K562 (cell line): ENCODE data around the gene VSIG10L. TPM values are rescaled to one million over a fixed set of nuclear protein-coding genes. Genes with fewer than 3 reads are reported as not detected.

Source experiments
- ATAC-seq: fragments of 200-7000 bp; cut with Tn5 transposase; 3 replicates; pipeline ENCODE4 v1.9.1; 2020; ENCODE audit warnings: moderate library complexity
- Bru-seq: library from RNA; stranded (reverse); fragments of 400-500 nt; gene quantifications from one replicate; lab custom pipeline; 2021; lab: Mats Ljungman, UMichigan
- BruChase-seq, 2 experiments: library from RNA; stranded (reverse); fragments of 400-500 nt; gene quantifications; one replicate each; lab custom pipeline; 2021; lab: Mats Ljungman, UMichigan
- BruUV-seq: library from RNA; stranded (reverse); fragments of 400-500 nt; replicated peaks from 2 replicates; lab custom pipeline; 2021; lab: Mats Ljungman, UMichigan
- CTCF ChIA-PET: fragments of 300-600 bp; formaldehyde crosslinking; extraction: SDS; loops from one replicate; lab custom pipeline; 2021; ENCODE audit warnings: low intra/inter-chr PET ratio; lab: Yijun Ruan, JAX
- POLR2A ChIA-PET: fragments of 300-600, 350-650 bp; sonication (Branson Sonifier 250); formaldehyde crosslinking; extraction: SDS; loops from one replicate; lab custom pipeline; 2021; ENCODE audit warnings: antibody characterized with exemption, inconsistent platforms; lab: Yijun Ruan, JAX
- DNase-seq, 4 experiments: peaks; one replicate each; pipeline versions ENCODE4 v3.0.0 to v3.0.0-alpha.2; 2011 to 2018; ENCODE audit warnings: low spot score in 3 of 4, mixed read lengths in 3 of 4; ENCODE audit errors: extremely low read depth in 1 of 4
- FAIRE-seq: peaks from 2 replicates; lab custom pipeline; 2011; peaks lifted over from hg19 to GRCh38; lab: Jason Lieb, UNC
- H2AFZ ChIP-seq: 2 replicates; pipeline ENCODE4 v1.6.0; 2011; ENCODE audit warnings: low read depth, low read length, control low read depth, inconsistent platforms
- H3K27ac ChIP-seq: fragments of 200-600 bp; 3 replicates; pipeline ENCODE4 v1.8.0; 2011; ENCODE audit warnings: low read depth, mild to moderate bottlenecking, control low read depth, inconsistent platforms, low read length, moderate library complexity, mixed read lengths; ENCODE audit errors: extremely low read depth
- H3K27me3 ChIP-seq, 2 experiments: fragments of 300-600 bp in 1 of 2; 2 replicates in 1 of 2; 3 replicates in 1 of 2; pipeline versions ENCODE4 v1.6.0 to v1.8.0; 2011; ENCODE audit warnings: inconsistent platforms in 2 of 2, low read length in 2 of 2, mild to moderate bottlenecking in 1 of 2, mixed read lengths in 1 of 2, moderate library complexity in 1 of 2; ENCODE audit not compliant: control insufficient read depth in 2 of 2, insufficient read depth in 2 of 2
- H3K36me3 ChIP-seq: fragments of 300-600 bp; 3 replicates; pipeline ENCODE4 v1.8.0; 2011; ENCODE audit warnings: mild to moderate bottlenecking, low read length, inconsistent platforms; ENCODE audit not compliant: control insufficient read depth, insufficient read depth
- H3K4me1 ChIP-seq, 2 experiments: fragments of 200-600 bp in 1 of 2; replicated peaks in 1 of 2; 2 replicates in 1 of 2; 3 replicates in 1 of 2; pipeline versions ENCODE4 v1.5.1 to v1.8.0; 2011; ENCODE audit warnings: inconsistent platforms in 2 of 2, low read length in 2 of 2, mild to moderate bottlenecking in 1 of 2, mixed read lengths in 1 of 2, moderate library complexity in 1 of 2; ENCODE audit not compliant: control insufficient read depth in 2 of 2, insufficient read depth in 2 of 2
- H3K4me2 ChIP-seq: 2 replicates; pipeline ENCODE4 v1.6.1; 2011; ENCODE audit warnings: low read length, control low read depth, inconsistent platforms, mixed read lengths; ENCODE audit not compliant: insufficient read depth
- H3K4me3 ChIP-seq: fragments of 200-600 bp; sonication (generic), shearing (Covaris generic); 2 replicates; pipeline ENCODE4 v1.5.1; 2016; ENCODE audit warnings: control low read depth, inconsistent platforms
- H3K79me2 ChIP-seq: fragments of 200-600 bp; 3 replicates; pipeline ENCODE4 v1.8.0; 2011; ENCODE audit warnings: low read length, inconsistent platforms; ENCODE audit not compliant: control insufficient read depth, insufficient read depth
- H3K9ac ChIP-seq, 2 experiments: 2 replicates each; pipeline versions ENCODE4 v1.6.0 to v1.6.1; 2011; ENCODE audit warnings: low read depth in 2 of 2, low read length in 2 of 2, control low read depth in 1 of 2, inconsistent platforms in 1 of 2, mild to moderate bottlenecking in 1 of 2, mixed read lengths in 1 of 2; ENCODE audit not compliant: insufficient read depth in 1 of 2
- H3K9me1 ChIP-seq: one replicate; pipeline ENCODE4 v1.6.0; 2011; ENCODE audit warnings: inconsistent platforms, mild to moderate bottlenecking, low read length, moderate library complexity; ENCODE audit not compliant: control insufficient read depth, insufficient read depth
- H3K9me3 ChIP-seq: replicated peaks from 2 replicates; pipeline ENCODE4 v1.5.1; 2011; ENCODE audit warnings: low read depth, low read length, inconsistent platforms; ENCODE audit not compliant: control insufficient read depth, insufficient read depth
- H4K20me1 ChIP-seq: replicated peaks from 2 replicates; pipeline ENCODE4 v1.6.1; 2011; ENCODE audit warnings: low read length, inconsistent platforms, mixed read lengths; ENCODE audit not compliant: control insufficient read depth, insufficient read depth
- ZNF695 ChIP-seq: fragments of 450-650 bp; formaldehyde crosslinking; IDR thresholded peaks from 2 replicates; pipeline ENCODE4 v1.4.0; 2020; ENCODE audit warnings: mild to moderate bottlenecking, moderate library complexity
- WGBS: fragments of 100-300 bp; shearing (Covaris generic); methylation state at CpG from one replicate; pipeline ENCODE4 v1.1.6; 2016; ENCODE audit warnings: low coverage, mixed read lengths; ENCODE audit not compliant: insufficient coverage; ENCODE audit errors: missing lambda C conversion rate; 5-methylcytosine and 5-hydroxymethylcytosine counted together
- in situ Hi-C: fragments of 300-500 bp; cut with MboI; formaldehyde crosslinking; loops from 4 replicates; pipeline ENCODE4 v1.15.0; 2018; ENCODE audit warnings: inconsistent platforms, mixed read lengths
- intact Hi-C: fragments of 100-400 bp; cut with micrococcal nuclease; formaldehyde crosslinking; loops from 2 replicates; pipeline ENCODE4 v1.14.2; 2022
- long read RNA-seq, 3 experiments: library from polyadenylated mRNA in 2 of 3; library from RNA in 1 of 3; unstranded in 2 of 3; stranded (forward) in 1 of 3; transcript quantifications; one replicate each; pipeline ENCODE4 v2.0.0, GENCODE V29; 2019 to 2022
- polyA minus RNA-seq, 3 experiments: library from RNA; depleted of rRNA, polyadenylated mRNA; stranded (reverse); fragments of >200 nt; gene quantifications; 2 replicates each; pipeline ENCODE4 v1.2.3, GENCODE V29; 2011
- polyA plus RNA-seq, 8 experiments: library from polyadenylated mRNA; depleted of rRNA in 4 of 8; stranded (reverse) in 5 of 8; unstranded in 3 of 8; fragments of >200 nt; fragmentation: Nextera tagmentation in 2 of 8; fragmentation: Illumina TruSeq in 1 of 8; extraction: Ambion mirVana in 2 of 8; extraction: Trizol in 1 of 8; gene quantifications; 2 replicates each; pipeline versions ENCODE4 v1.2.1 to v1.2.3, GENCODE V29; 2011 to 2014; ENCODE audit warnings: inconsistent platforms in 1 of 8, missing spikeins in 1 of 8
- total RNA-seq, 7 experiments: library from RNA; depleted of rRNA in 6 of 7; stranded (reverse); fragments of >200 nt in 6 of 7; fragmentation: Illumina TruSeq in 2 of 7; extraction: Trizol in 2 of 7; gene quantifications; 2 replicates each; pipeline versions ENCODE4 v1.2.1 to v1.2.3, GENCODE V29; 2011 to 2021; ENCODE audit warnings: low replicate concordance in 1 of 7
- TF ChIP-seq, protein P1 (sequence below): fragments of 450-650 bp; formaldehyde crosslinking; IDR thresholded peaks from 2 replicates; pipeline ENCODE4 v1.4.0; 2022; ENCODE audit warnings: missing genetic modification characterization
- TF ChIP-seq, protein P2 (sequence below), 2 experiments: fragments of 450-650 bp; formaldehyde crosslinking in 1 of 2; IDR thresholded peaks; 2 replicates each; pipeline versions ENCODE4 v1.4.0 to v1.6.1; 2014 to 2020; ENCODE audit warnings: mild to moderate bottlenecking in 2 of 2, borderline replicate concordance in 1 of 2, low read depth in 1 of 2
- TF ChIP-seq, protein P3 (sequence below): IDR thresholded peaks from 2 replicates; pipeline ENCODE4 v1.6.1; 2016; ENCODE audit warnings: missing genetic modification characterization, missing compliant biosample characterization

VSIG10L gene
- 5.1 and 9.1 TPM in 2 replicates for total RNA-seq (2011; cell fraction: chromatin; rRNA removed; ENCODE audit: low replicate concordance)
- total RNA-seq (2011; cell fraction: nucleolus; rRNA removed), result 3.4 and 5.2 TPM in 2 replicates
- 5.9 and 9.6 TPM in 2 replicates for total RNA-seq (2011; cell fraction: nucleoplasm; rRNA removed)
- total RNA-seq (2014; rRNA removed) (2.0 and 2.1 TPM in 2 replicates), total RNA-seq (2014; rRNA removed; fragmentation: Illumina TruSeq; extraction: Trizol) (1.9 and 2.3 TPM in 2 replicates), total RNA-seq (2015; rRNA removed; fragmentation: Illumina TruSeq; extraction: Trizol) (2.2 and 2.5 TPM in 2 replicates), total RNA-seq (2021) (7.6 and 7.7 TPM in 2 replicates), polyA plus RNA-seq (2011; rRNA removed) (4.7 and 7.0 TPM in 2 replicates), polyA plus RNA-seq (2014; fragmentation: Illumina TruSeq; extraction: Trizol) (6.8 and 7.6 TPM in 2 replicates), polyA plus RNA-seq (2014; fragmentation: Nextera tagmentation; extraction: Ambion mirVana) (1 to 10 TPM; 1.1 TPM), polyA plus RNA-seq (2014; rRNA removed) (5.3 and 5.4 TPM in 2 replicates), polyA minus RNA-seq (2011; rRNA and poly(A)+ RNA removed) (1.2 and 1.3 TPM in 2 replicates), Bru-seq, nascent RNA (percentile 48 among the genes with signal in this experiment), BruChase-seq, experiment 1, labeled RNA remaining after a 2-hour chase (percentile 46 among the genes with signal in this experiment), BruChase-seq, experiment 2, labeled RNA remaining after a 6-hour chase (percentile 43 among the genes with signal in this experiment)
- 4.2 and 5.6 TPM in 2 replicates for polyA plus RNA-seq (2011; cell fraction: cytosol; rRNA removed)
- 19.3 and 20.2 TPM in 2 replicates for polyA plus RNA-seq (2011; cell fraction: nucleus; rRNA removed)
- 6.7 and 8.5 TPM in 2 replicates for polyA plus RNA-seq (2012)
- 0.67 and 1.8 TPM in 2 replicates for polyA minus RNA-seq (2011; cell fraction: cytosol; rRNA and poly(A)+ RNA removed)
- polyA minus RNA-seq (2011; cell fraction: nucleus; rRNA and poly(A)+ RNA removed), result 1.5 and 1.9 TPM in 2 replicates
- long read RNA-seq, experiment 1, partial matches to known transcripts, result 15 of 17 reads
- long read RNA-seq, experiment 1, other reads (novel, unspliced or antisense), result 2 of 17 reads
- long read RNA-seq, experiment 2, partial matches to known transcripts, result 9 of 12 reads
- long read RNA-seq, experiment 2, other reads (novel, unspliced or antisense), result 3 of 12 reads
- long read RNA-seq, experiment 3, partial matches to known transcripts, result 2 of 2 reads
- long read RNA-seq, experiment 3, other reads (novel, unspliced or antisense), result 0 of 2 reads

DNA sequence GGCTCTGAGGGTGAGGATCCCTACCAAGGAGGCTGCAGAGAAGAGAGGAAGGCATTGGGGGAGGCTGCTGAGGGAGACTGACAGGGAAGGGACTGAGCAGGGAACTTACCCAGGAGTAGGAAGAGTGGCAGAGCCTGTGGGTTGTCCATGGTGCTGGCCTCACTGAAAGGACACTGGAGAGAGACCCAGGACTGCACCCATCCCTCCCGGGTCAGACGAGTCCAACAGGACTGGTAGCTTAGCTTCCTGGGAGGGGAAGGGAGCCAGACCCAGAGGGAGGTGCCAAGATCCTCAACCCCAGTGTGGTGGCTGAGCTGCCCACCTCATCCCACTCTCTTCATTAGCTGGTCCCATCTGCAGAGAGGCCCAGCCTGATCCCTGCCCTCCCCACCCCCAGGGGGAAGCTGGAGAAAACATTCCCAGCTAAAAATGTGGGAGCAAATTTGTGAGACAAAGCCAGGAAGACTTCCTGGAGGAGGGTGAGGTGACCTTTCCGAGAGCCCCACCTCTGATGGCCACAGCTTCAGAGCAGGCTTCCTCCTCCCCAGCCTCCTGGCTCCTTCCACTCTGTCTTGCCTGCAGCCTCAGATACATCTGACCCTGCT lies at the start of gene VSIG10L:
Gene VSIG10L (minus strand): TSS at position 164 of the 605 bp plus-strand sequence. CDS start 15 bp downstream, at position 149.
- H3K36me3 ChIP-seq, result peaks cover 29% of the 10 kb centered on the region; the same call in 2 of the 3 replicates
- no peak for FAIRE-seq
- peaks cover 26 to 44% of the 10 kb centered on the region in 2 experiments; a peak in 4 of 5 replicates for H3K4me1 ChIP-seq
- peak within 1 kb of the TSS; percentile 99 for H3K4me2 ChIP-seq
- no peak within 1 kb of the TSS for H3K4me3 ChIP-seq
- peak within 1 kb of the TSS; percentile 72 to 95; a peak in 3 of 4 replicates for H3K9ac ChIP-seq
- no peaks in the 10 kb centered on the region for H3K79me2 ChIP-seq
- in situ Hi-C loops, result no loop called here
- no peaks in the 10 kb centered on the region for H3K9me1 ChIP-seq
- H3K27me3 ChIP-seq, result no peaks in the 10 kb centered on the region
- H3K27ac ChIP-seq, result no peak within 1 kb of the TSS
- H3K9me3 ChIP-seq, result no peaks in the 10 kb centered on the region
- ATAC-seq, result no peak
- H4K20me1 ChIP-seq, result no peaks in the 10 kb centered on the region
- 55% methylated on average over 3 of the region's 3 CpGs for WGBS
- no peak within 1 kb of the TSS for H2AFZ ChIP-seq
- intact Hi-C loops, result no loop called here
- no peak for DNase-seq
- no TSS peak for BruUV-seq
- POLR2A ChIA-PET, result interaction anchor here (0.6 to 4.0 kb wide), 9 partner anchors 9 to 66 kb away, joined by 3 to 22 read pairs (median 4); partner anchors contain the start of gene ETFB
- CTCF ChIA-PET, result no interaction called here
- no peak for TF ChIP-seq ZNF695 (CRISPR knock-in tag)
- TF ChIP-seq, protein P1, sequence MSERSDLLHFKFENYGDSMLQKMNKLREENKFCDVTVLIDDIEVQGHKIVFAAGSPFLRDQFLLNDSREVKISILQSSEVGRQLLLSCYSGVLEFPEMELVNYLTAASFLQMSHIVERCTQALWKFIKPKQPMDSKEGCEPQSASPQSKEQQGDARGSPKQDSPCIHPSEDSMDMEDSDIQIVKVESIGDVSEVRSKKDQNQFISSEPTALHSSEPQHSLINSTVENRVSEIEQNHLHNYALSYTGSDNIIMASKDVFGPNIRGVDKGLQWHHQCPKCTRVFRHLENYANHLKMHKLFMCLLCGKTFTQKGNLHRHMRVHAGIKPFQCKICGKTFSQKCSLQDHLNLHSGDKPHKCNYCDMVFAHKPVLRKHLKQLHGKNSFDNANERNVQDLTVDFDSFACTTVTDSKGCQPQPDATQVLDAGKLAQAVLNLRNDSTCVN, result 0 out of 2 replicates have a peak, but pooled peaks have one; percentile 49
- TF ChIP-seq, protein P2, sequence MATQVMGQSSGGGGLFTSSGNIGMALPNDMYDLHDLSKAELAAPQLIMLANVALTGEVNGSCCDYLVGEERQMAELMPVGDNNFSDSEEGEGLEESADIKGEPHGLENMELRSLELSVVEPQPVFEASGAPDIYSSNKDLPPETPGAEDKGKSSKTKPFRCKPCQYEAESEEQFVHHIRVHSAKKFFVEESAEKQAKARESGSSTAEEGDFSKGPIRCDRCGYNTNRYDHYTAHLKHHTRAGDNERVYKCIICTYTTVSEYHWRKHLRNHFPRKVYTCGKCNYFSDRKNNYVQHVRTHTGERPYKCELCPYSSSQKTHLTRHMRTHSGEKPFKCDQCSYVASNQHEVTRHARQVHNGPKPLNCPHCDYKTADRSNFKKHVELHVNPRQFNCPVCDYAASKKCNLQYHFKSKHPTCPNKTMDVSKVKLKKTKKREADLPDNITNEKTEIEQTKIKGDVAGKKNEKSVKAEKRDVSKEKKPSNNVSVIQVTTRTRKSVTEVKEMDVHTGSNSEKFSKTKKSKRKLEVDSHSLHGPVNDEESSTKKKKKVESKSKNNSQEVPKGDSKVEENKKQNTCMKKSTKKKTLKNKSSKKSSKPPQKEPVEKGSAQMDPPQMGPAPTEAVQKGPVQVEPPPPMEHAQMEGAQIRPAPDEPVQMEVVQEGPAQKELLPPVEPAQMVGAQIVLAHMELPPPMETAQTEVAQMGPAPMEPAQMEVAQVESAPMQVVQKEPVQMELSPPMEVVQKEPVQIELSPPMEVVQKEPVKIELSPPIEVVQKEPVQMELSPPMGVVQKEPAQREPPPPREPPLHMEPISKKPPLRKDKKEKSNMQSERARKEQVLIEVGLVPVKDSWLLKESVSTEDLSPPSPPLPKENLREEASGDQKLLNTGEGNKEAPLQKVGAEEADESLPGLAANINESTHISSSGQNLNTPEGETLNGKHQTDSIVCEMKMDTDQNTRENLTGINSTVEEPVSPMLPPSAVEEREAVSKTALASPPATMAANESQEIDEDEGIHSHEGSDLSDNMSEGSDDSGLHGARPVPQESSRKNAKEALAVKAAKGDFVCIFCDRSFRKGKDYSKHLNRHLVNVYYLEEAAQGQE (IDR thresholded peaks at IDR 0.05; ENCODE audit: borderline replicate concordance), result peak; percentile 55
- TF ChIP-seq, protein P2 (CRISPR knock-in tag; IDR thresholded peaks at IDR 0.05; ENCODE audit: low read depth), result no peak
- TF ChIP-seq, protein P3, sequence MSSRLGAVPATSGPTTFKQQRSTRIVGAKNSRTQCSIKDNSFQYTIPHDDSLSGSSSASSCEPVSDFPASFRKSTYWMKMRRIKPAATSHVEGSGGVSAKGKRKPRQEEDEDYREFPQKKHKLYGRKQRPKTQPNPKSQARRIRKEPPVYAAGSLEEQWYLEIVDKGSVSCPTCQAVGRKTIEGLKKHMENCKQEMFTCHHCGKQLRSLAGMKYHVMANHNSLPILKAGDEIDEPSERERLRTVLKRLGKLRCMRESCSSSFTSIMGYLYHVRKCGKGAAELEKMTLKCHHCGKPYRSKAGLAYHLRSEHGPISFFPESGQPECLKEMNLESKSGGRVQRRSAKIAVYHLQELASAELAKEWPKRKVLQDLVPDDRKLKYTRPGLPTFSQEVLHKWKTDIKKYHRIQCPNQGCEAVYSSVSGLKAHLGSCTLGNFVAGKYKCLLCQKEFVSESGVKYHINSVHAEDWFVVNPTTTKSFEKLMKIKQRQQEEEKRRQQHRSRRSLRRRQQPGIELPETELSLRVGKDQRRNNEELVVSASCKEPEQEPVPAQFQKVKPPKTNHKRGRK (tag), result no peak
